ENCODE measurements around the gene SLC4A8.

The SLC4A8 gene

DNA sequence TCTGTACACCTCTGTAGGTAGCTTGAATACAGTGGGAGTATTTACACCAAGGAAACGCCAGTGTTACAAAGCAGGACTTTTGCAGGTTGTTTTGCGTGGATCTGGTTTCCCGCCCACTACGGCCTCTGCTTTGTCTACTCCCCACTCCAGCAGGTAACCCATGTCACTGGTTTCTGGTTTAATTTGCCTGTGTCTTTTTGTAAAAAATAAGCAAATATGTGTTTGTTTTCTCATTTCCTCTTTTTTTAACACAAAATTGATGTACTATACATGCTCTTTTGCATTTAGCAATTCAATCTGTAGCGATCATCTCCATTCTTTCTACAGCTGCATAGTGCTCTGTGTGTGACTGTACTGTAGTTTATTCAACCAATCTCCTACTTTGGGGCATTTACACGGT is 123.0 kb downstream of the SLC4A8 start:
- no peaks in the 10 kb centered on the region for H3K9me3 ChIP-seq (ENCODE audit: control insufficient read depth, low read length)
- H3K4ac ChIP-seq (ENCODE audit: low read depth in 1 of 2, low read length in 2 of 2) = no peak overlapping the region
- no peaks in the 10 kb centered on the region for H3K79me1 ChIP-seq (replicated peaks; ENCODE audit: low read length, poor library complexity, severe bottlenecking)
- no peak overlapping the region for H2AK5ac ChIP-seq (ENCODE audit: low read length, severe bottlenecking)
- H4K8ac ChIP-seq (ENCODE audit: low read length) = no peak overlapping the region
- H2AFZ ChIP-seq (ENCODE audit: low read depth, low read length) = no peak overlapping the region
- H3K4me1 ChIP-seq (ENCODE audit: control insufficient read depth, insufficient read depth, low read depth, low read length) = peaks cover 2% of the 10 kb centered on the region
- no peak overlapping the region for H2BK120ac ChIP-seq (ENCODE audit: low read depth, low read length)
- no peak overlapping the region for H2BK5ac ChIP-seq (ENCODE audit: low read depth, low read length, poor library complexity, severe bottlenecking)
- no peak overlapping the region for H3K23ac ChIP-seq (ENCODE audit: low read length in 2 of 2)
- H2BK12ac ChIP-seq (ENCODE audit: low read length in 2 of 2) = no peak overlapping the region
- no peak overlapping the region for H2BK15ac ChIP-seq (ENCODE audit: low read depth, poor library complexity, severe bottlenecking)
- H3K18ac ChIP-seq (ENCODE audit: low read depth in 1 of 2, low read length in 2 of 2) = no peak overlapping the region
- no peaks in the 10 kb centered on the region for H3K36me3 ChIP-seq (ENCODE audit: control insufficient read depth in 1 of 2, insufficient read depth in 2 of 2, low read depth in 1 of 2, low read length in 2 of 2)
- H3K9ac ChIP-seq (ENCODE audit: low read length) = no peak overlapping the region
- DNase-seq = no peak
- H4K91ac ChIP-seq (ENCODE audit: low read length) = no peak overlapping the region
- peaks cover 3 to 18% of the 10 kb centered on the region in 2 experiments for H3K27me3 ChIP-seq (ENCODE audit: control insufficient read depth in 1 of 2, insufficient read depth in 1 of 2, low read length in 2 of 2)
- H3K27ac ChIP-seq (ENCODE audit: low read length, poor library complexity, severe bottlenecking) = no peak overlapping the region
- no peak overlapping the region for H3K4me3 ChIP-seq (ENCODE audit: insufficient read depth in 1 of 2, low read depth in 1 of 2, low read length in 2 of 2)
- H3K4me2 ChIP-seq (ENCODE audit: low read length, poor library complexity, severe bottlenecking) = no peak overlapping the region
- no peak overlapping the region for H3K14ac ChIP-seq (ENCODE audit: low read length in 2 of 2)
- WGBS = 84% methylated on average over 5 of the region's 6 CpGs

DNA sequence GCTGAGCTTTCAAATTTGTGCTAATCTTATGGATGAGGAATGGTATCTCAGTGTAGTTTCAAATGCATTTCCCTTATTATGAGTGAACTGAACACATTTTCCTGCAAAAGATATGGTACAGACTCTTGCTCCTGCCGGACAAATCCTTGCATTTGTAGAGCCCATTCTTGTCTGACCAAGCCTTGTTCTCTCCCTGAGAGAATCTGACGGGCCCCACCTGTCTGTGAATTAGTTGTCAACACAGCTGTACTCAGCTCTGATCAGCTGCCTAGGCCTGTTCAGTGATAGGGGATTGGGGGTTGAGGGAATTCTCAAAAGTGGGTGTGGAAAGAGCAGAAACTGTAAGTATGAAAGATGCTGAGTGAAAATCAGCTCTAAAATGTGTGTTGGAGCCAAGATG is 123.6 kb downstream of the SLC4A8 start:
- Histone ChIP-seq H3K4me1 (ENCODE audit: control insufficient read depth, insufficient read depth, low read depth, low read length) (peaks cover 2% of the 10 kb centered on the region), H2BK15ac (ENCODE audit: low read depth, poor library complexity, severe bottlenecking) (no peak overlapping the region), H3K18ac (ENCODE audit: low read depth in 1 of 2, low read length in 2 of 2) (no peak overlapping the region), H3K79me1 (replicated peaks; ENCODE audit: low read length, poor library complexity, severe bottlenecking) (no peaks in the 10 kb centered on the region), H3K4me3 (ENCODE audit: insufficient read depth in 1 of 2, low read depth in 1 of 2, low read length in 2 of 2) (no peak overlapping the region), H4K8ac (ENCODE audit: low read length) (no peak overlapping the region), H3K27ac (ENCODE audit: low read length, poor library complexity, severe bottlenecking) (no peak overlapping the region), H2AK5ac (ENCODE audit: low read length, severe bottlenecking) (no peak overlapping the region), H3K4me2 (ENCODE audit: low read length, poor library complexity, severe bottlenecking) (no peak overlapping the region), H2AFZ (ENCODE audit: low read depth, low read length) (no peak overlapping the region), H2BK120ac (ENCODE audit: low read depth, low read length) (no peak overlapping the region), H3K4ac (ENCODE audit: low read depth in 1 of 2, low read length in 2 of 2) (no peak overlapping the region), H3K27me3 (ENCODE audit: control insufficient read depth in 1 of 2, insufficient read depth in 1 of 2, low read length in 2 of 2) (peaks cover 3 to 13% of the 10 kb centered on the region in 2 experiments), H3K36me3 (ENCODE audit: control insufficient read depth in 1 of 2, insufficient read depth in 2 of 2, low read depth in 1 of 2, low read length in 2 of 2) (no peaks in the 10 kb centered on the region), H4K91ac (ENCODE audit: low read length) (no peak overlapping the region), H3K23ac (ENCODE audit: low read length in 2 of 2) (no peak overlapping the region), H3K9ac (ENCODE audit: low read length) (no peak overlapping the region), H2BK12ac (ENCODE audit: low read length in 2 of 2) (no peak overlapping the region), H2BK5ac (ENCODE audit: low read depth, low read length, poor library complexity, severe bottlenecking) (no peak overlapping the region), H3K9me3 (ENCODE audit: control insufficient read depth, low read length) (peaks cover 2% of the 10 kb centered on the region), H3K14ac (ENCODE audit: low read length in 2 of 2) (no peak overlapping the region)
- 84% methylated on average over 2 of the region's 2 CpGs for WGBS
- no peak for DNase-seq

DNA sequence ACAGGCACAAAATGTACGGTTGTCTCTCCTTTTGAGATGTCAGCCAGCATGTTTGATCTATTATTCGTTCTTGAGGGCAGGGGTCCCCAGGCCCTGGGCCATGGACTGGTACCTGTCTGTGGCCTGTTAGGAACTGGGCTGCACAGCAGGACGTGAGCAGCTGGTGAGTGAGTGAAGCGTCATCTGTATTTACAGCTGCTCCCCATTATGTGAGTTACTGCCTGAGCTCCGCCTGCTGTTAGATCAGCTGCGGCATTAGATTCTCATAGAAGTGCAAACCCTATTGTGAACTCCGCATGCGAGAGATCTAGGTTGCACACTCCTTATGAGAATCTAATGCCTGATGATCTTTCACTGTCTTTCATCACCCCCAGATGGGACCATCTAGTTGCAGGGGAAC is 125.0 kb downstream of the SLC4A8 start:
- no peak overlapping the region for H2BK5ac ChIP-seq (ENCODE audit: low read depth, low read length, poor library complexity, severe bottlenecking)
- WGBS = 88% methylated on average over 8 of the region's 8 CpGs
- no peak for DNase-seq
- H2BK120ac ChIP-seq (ENCODE audit: low read depth, low read length) = no peak overlapping the region
- no peak overlapping the region for H2BK12ac ChIP-seq (ENCODE audit: low read length in 2 of 2)
- peak overlapping the region; percentile 20 for H3K9ac ChIP-seq (ENCODE audit: low read length)
- no peak overlapping the region for H3K4ac ChIP-seq (ENCODE audit: low read depth in 1 of 2, low read length in 2 of 2)
- no peak overlapping the region for H3K27ac ChIP-seq (ENCODE audit: low read length, poor library complexity, severe bottlenecking)
- no peak overlapping the region for H3K4me2 ChIP-seq (ENCODE audit: low read length, poor library complexity, severe bottlenecking)
- H4K91ac ChIP-seq (ENCODE audit: low read length) = no peak overlapping the region
- no peak overlapping the region for H4K8ac ChIP-seq (ENCODE audit: low read length)
- H3K18ac ChIP-seq (ENCODE audit: low read depth in 1 of 2, low read length in 2 of 2) = no peak overlapping the region
- H3K4me1 ChIP-seq (ENCODE audit: control insufficient read depth, insufficient read depth, low read depth, low read length) = peaks cover 2% of the 10 kb centered on the region
- no peak overlapping the region for H3K23ac ChIP-seq (ENCODE audit: low read length in 2 of 2)
- no peaks in the 10 kb centered on the region for H3K36me3 ChIP-seq (ENCODE audit: control insufficient read depth in 1 of 2, insufficient read depth in 2 of 2, low read depth in 1 of 2, low read length in 2 of 2)
- H3K4me3 ChIP-seq (ENCODE audit: insufficient read depth in 1 of 2, low read depth in 1 of 2, low read length in 2 of 2) = no peak overlapping the region
- peak overlapping the region in 1 of 2 experiments; percentile 78 for H3K14ac ChIP-seq (ENCODE audit: low read length in 2 of 2)
- H2AFZ ChIP-seq (ENCODE audit: low read depth, low read length) = no peak overlapping the region
- peaks cover 16% of the 10 kb centered on the region for H3K9me3 ChIP-seq (ENCODE audit: control insufficient read depth, low read length)
- H2BK15ac ChIP-seq (ENCODE audit: low read depth, poor library complexity, severe bottlenecking) = no peak overlapping the region
- no peaks in the 10 kb centered on the region for H3K79me1 ChIP-seq (replicated peaks; ENCODE audit: low read length, poor library complexity, severe bottlenecking)
- peaks cover 2 to 13% of the 10 kb centered on the region in 2 experiments for H3K27me3 ChIP-seq (ENCODE audit: control insufficient read depth in 1 of 2, insufficient read depth in 1 of 2, low read length in 2 of 2)
- no peak overlapping the region for H2AK5ac ChIP-seq (ENCODE audit: low read length, severe bottlenecking)
